Subcutaneous adipose tissue (tissue), 4 donors: ENCODE data around the gene HACD1. TPM values are rescaled to one million over a fixed set of nuclear protein-coding genes. Genes with fewer than 3 reads are reported as not detected.

ENCODE experiments used
- total RNA-seq, 4 donors: library from RNA; depleted of rRNA; stranded (reverse); fragments of >200 nt; gene quantifications; one replicate each; pipeline ENCODE4 v1.1.0, GENCODE V29; 2016
- TF ChIP-seq, protein P1 (sequence below): fragments of 450-650 bp; IDR thresholded peaks from one replicate; pipeline ENCODE4 v1.5.1; 2016; ENCODE audit warnings: low read depth, mild to moderate bottlenecking, control low read depth, antibody characterized with exemption, moderate library complexity

The HACD1 gene
- total RNA-seq, 4 donors from 2014 or later, result 16.0 to 47.5 (median 28.4) TPM

DNA sequence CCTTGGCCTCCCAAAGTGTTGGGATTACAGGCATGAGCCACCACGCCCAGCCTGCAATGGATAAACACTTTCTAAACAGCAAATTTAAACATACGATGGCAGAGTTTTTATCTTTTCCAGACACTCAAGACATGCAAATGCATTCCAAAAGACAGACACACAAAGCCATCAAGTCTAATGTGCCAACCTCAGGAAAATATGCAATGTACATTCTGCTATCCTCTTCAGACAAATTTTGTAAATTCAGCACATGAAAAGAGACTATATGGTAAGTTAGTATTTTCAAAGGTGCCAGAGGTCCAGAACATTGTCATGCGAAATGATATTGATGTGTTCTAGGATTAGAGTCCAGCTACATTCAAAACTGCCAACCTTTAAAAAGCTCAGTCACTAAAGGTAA is 19.8 kb downstream of the HACD1 start:
- TF ChIP-seq, protein P1, sequence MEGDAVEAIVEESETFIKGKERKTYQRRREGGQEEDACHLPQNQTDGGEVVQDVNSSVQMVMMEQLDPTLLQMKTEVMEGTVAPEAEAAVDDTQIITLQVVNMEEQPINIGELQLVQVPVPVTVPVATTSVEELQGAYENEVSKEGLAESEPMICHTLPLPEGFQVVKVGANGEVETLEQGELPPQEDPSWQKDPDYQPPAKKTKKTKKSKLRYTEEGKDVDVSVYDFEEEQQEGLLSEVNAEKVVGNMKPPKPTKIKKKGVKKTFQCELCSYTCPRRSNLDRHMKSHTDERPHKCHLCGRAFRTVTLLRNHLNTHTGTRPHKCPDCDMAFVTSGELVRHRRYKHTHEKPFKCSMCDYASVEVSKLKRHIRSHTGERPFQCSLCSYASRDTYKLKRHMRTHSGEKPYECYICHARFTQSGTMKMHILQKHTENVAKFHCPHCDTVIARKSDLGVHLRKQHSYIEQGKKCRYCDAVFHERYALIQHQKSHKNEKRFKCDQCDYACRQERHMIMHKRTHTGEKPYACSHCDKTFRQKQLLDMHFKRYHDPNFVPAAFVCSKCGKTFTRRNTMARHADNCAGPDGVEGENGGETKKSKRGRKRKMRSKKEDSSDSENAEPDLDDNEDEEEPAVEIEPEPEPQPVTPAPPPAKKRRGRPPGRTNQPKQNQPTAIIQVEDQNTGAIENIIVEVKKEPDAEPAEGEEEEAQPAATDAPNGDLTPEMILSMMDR, result no peak

DNA sequence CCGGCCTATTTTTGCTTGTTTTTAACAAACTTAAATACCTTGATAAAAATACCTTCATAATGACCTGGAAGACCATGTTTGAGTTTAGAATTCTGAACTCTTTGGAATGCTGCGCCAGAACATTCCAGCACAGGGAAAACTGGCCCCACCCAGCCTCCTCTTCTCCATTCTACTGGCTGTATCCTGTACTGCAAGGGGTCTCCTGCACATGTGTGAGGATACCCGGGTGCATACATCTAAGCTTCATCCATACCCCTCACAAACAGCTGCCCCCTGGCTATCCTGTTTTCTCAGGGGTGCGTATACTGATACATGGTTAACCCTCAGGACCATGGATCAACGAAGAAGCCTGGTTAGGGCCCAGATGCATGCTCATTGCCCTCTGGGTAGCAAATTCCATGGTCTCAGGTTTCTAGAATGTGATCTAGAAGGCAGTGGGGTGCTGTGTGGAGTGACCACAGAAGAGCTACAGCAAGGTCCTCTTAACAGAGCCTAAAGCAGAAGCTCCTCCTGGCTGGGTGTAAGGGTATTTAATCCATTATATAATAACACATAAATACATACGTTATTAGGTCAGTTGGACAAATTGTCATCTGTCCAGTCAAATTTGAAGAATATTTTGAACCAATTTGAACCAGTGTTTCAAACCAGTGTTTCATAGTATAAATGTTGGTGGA is 26.1 kb downstream of the HACD1 start:
- TF ChIP-seq, protein P1, result no peak

DNA sequence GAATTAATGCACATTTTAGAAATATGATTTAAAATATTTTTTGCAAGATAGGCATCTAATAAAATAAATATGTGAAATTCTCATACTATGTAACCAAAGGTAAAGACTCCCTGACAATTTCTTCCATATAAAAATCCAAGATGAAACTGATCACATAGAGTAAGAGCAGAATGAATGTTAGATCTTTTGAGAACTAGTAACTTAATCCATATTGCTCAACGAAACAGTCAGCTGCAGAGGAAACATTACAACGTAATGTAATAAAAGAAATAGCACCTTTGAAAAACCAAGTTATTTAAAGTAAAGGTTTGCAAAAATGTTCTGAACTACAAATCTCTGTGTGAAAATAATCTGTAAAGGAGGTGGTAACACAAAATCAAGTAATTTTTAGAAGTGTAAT is 28.8 kb downstream of the HACD1 start:
- TF ChIP-seq, protein P1, result no peak

DNA sequence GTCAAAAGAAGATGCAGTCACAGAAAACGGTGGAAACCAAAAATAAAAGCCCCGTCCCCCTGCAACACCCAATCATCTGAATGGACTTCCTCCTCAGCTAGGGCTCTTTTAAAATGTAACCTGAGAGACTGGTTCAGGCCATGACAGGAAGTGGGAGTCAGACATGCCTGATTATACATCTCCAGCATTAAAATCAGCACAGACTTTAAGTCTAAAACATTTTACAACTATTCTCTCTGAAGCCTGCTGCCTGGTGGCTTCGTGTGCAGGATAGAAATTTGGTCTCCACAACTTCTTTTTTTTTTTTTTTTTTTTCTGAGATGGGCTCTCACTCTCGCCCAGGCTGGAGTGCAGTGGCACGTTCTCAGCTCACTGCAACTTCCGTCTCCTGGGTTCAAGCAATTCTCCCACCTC is 30.3 kb downstream of the HACD1 start:
- TF ChIP-seq, protein P1, result no peak

- TF ChIP-seq, protein P1, result no peak
Observed at GRCh38 chr10:17585016-17585415, 32.2 kb downstream of the HACD1 start.

- TF ChIP-seq, protein P1, result no peak
Observed at GRCh38 chr10:17580885-17581284, 36.3 kb downstream of the HACD1 start.

DNA sequence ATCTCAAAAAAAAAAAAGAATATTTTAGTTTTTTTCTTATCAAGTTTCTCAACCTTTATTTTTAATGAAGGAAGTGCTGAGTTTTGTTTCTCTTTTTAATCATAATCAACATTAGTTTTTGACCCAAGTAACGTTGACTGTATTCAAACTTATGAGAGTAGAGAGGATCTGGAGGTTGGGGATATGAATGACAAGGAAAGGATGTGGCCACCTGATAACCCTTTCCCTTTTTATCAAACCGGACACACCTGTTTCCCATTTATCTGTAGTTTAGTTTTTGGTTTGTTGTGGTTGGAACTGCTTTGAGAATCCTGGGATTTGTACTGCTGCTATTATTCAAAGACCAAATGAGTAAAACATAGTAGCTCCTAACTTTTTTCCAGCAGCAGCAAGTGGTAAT is 38.6 kb downstream of the HACD1 start:
- TF ChIP-seq, protein P1, result no peak
